Myocyte (in vitro differentiated cells): Measurements from ENCODE around the gene SMYD3. TPM values are rescaled to one million over a fixed set of nuclear protein-coding genes. Genes with fewer than 3 reads are reported as not detected.

Experiments
- DNase-seq: peaks from one replicate; pipeline ENCODE4 v3.0.0-alpha.2; 2012; ENCODE audit warnings: low read depth
- total RNA-seq: library from RNA; depleted of rRNA; stranded (reverse); fragments of >200 nt; gene quantifications from 2 replicates; pipeline ENCODE4 v1.2.3, GENCODE V29; 2014

Gene SMYD3
- total RNA-seq, 1 donor from 2014 or later = 18.7 TPM

- DNase-seq = peak; percentile 17
Measured at GRCh38 chr1:246280551-246280950, 226.5 kb downstream of the SMYD3 start.

GRCh38 chr1:246279402-246279801 lies 227.7 kb downstream of the SMYD3 start:
- DNase-seq = no peak

GRCh38 chr1:246278371-246278770 lies 228.7 kb downstream of the SMYD3 start:
- DNase-seq = no peak

- DNase-seq = no peak
Measured at GRCh38 chr1:246275036-246275435, 232.0 kb downstream of the SMYD3 start.

GRCh38 chr1:246274186-246274585 lies 232.9 kb downstream of the SMYD3 start:
- DNase-seq = no peak

GRCh38 chr1:246271516-246271915 lies 235.6 kb downstream of the SMYD3 start:
- DNase-seq = no peak

GRCh38 chr1:246270236-246270635 lies 236.8 kb downstream of the SMYD3 start:
- no peak for DNase-seq

GRCh38 chr1:246269466-246269865 lies 237.6 kb downstream of the SMYD3 start:
- DNase-seq = no peak

GRCh38 chr1:246267896-246268295 lies 239.2 kb downstream of the SMYD3 start:
- DNase-seq = no peak

GRCh38 chr1:246267426-246267825 lies 239.7 kb downstream of the SMYD3 start:
- DNase-seq = no peak

GRCh38 chr1:246265481-246265880 lies 241.6 kb downstream of the SMYD3 start:
- peak; percentile 9 for DNase-seq

- no peak for DNase-seq
Measured at GRCh38 chr1:246262281-246262680, 244.8 kb downstream of the SMYD3 start.

GRCh38 chr1:246261639-246262038 lies 245.4 kb downstream of the SMYD3 start:
- no peak for DNase-seq

- no peak for DNase-seq
Measured at GRCh38 chr1:246258250-246258649, 248.8 kb downstream of the SMYD3 start.

- DNase-seq = no peak
Measured at GRCh38 chr1:246255773-246256172, 251.3 kb downstream of the SMYD3 start.

- no peak for DNase-seq
Measured at GRCh38 chr1:246254854-246255253, 252.2 kb downstream of the SMYD3 start.

- DNase-seq = no peak
Measured at GRCh38 chr1:246246430-246246829, 260.6 kb downstream of the SMYD3 start.

GRCh38 chr1:246245541-246245940 lies 261.5 kb downstream of the SMYD3 start:
- no peak for DNase-seq

GRCh38 chr1:246232126-246232525 lies 275.0 kb downstream of the SMYD3 start:
- DNase-seq = no peak

- DNase-seq = no peak
Measured at GRCh38 chr1:246226041-246226440, 281.0 kb downstream of the SMYD3 start.

- peak; percentile 19 for DNase-seq
Measured at GRCh38 chr1:246221485-246222255, 285.4 kb downstream of the SMYD3 start.

- DNase-seq = no peak
Measured at GRCh38 chr1:246220495-246221065, 286.5 kb downstream of the SMYD3 start.

- DNase-seq = no peak
Measured at GRCh38 chr1:246219508-246220030, 287.5 kb downstream of the SMYD3 start.
